PC-3 (cell line): Measurements from ENCODE around the gene ZNF532.

Source experiments
- EZH2 ChIP-seq: fragments of 300-600 bp; sonication (generic); IDR thresholded peaks from one replicate; pipeline ENCODE4 v1.6.1; 2017; ENCODE audit warnings: antibody characterized with exemption, mild to moderate bottlenecking, low read length; ENCODE audit not compliant: unreplicated experiment
- TF ChIP-seq, protein P1 (sequence below): fragments of 300-600 bp; sonication (generic); conservative IDR thresholded peaks from 2 replicates; pipeline ENCODE4 v1.5.1; 2017; ENCODE audit warnings: antibody characterized with exemption, low read depth, mild to moderate bottlenecking, low read length

GRCh38 chr18:58891776-58892175 is 27.1 kb downstream of the ZNF532 start:
- TF ChIP-seq, protein P1, sequence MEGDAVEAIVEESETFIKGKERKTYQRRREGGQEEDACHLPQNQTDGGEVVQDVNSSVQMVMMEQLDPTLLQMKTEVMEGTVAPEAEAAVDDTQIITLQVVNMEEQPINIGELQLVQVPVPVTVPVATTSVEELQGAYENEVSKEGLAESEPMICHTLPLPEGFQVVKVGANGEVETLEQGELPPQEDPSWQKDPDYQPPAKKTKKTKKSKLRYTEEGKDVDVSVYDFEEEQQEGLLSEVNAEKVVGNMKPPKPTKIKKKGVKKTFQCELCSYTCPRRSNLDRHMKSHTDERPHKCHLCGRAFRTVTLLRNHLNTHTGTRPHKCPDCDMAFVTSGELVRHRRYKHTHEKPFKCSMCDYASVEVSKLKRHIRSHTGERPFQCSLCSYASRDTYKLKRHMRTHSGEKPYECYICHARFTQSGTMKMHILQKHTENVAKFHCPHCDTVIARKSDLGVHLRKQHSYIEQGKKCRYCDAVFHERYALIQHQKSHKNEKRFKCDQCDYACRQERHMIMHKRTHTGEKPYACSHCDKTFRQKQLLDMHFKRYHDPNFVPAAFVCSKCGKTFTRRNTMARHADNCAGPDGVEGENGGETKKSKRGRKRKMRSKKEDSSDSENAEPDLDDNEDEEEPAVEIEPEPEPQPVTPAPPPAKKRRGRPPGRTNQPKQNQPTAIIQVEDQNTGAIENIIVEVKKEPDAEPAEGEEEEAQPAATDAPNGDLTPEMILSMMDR, result no peak
- TF ChIP-seq EZH2, result no peak
